K562 (cell line): ENCODE data around the gene MAP3K19. TPM values are rescaled to one million over a fixed set of nuclear protein-coding genes. Genes with fewer than 3 reads are reported as not detected.

Source experiments
- ATAC-seq: fragments of 200-7000 bp; cut with Tn5 transposase; 3 replicates; pipeline ENCODE4 v1.9.1; 2020; ENCODE audit warnings: moderate library complexity
- BruUV-seq: library from RNA; stranded (reverse); fragments of 400-500 nt; replicated peaks from 2 replicates; lab custom pipeline; 2021; lab: Mats Ljungman, UMichigan
- CTCF ChIA-PET: fragments of 300-600 bp; formaldehyde crosslinking; extraction: SDS; loops from one replicate; lab custom pipeline; 2021; ENCODE audit warnings: low intra/inter-chr PET ratio; lab: Yijun Ruan, JAX
- POLR2A ChIA-PET: fragments of 300-600, 350-650 bp; sonication (Branson Sonifier 250); formaldehyde crosslinking; extraction: SDS; loops from one replicate; lab custom pipeline; 2021; ENCODE audit warnings: antibody characterized with exemption, inconsistent platforms; lab: Yijun Ruan, JAX
- DNase-seq, 4 experiments: peaks; one replicate each; pipeline versions ENCODE4 v3.0.0 to v3.0.0-alpha.2; 2011 to 2018; ENCODE audit warnings: low spot score in 3 of 4, mixed read lengths in 3 of 4; ENCODE audit errors: extremely low read depth in 1 of 4
- FAIRE-seq: peaks from 2 replicates; lab custom pipeline; 2011; peaks lifted over from hg19 to GRCh38; lab: Jason Lieb, UNC
- H2AFZ ChIP-seq: 2 replicates; pipeline ENCODE4 v1.6.0; 2011; ENCODE audit warnings: low read depth, low read length, control low read depth, inconsistent platforms
- H3K27ac ChIP-seq: fragments of 200-600 bp; 3 replicates; pipeline ENCODE4 v1.8.0; 2011; ENCODE audit warnings: low read depth, mild to moderate bottlenecking, control low read depth, inconsistent platforms, low read length, moderate library complexity, mixed read lengths; ENCODE audit errors: extremely low read depth
- H3K27me3 ChIP-seq, 2 experiments: fragments of 300-600 bp in 1 of 2; 2 replicates in 1 of 2; 3 replicates in 1 of 2; pipeline versions ENCODE4 v1.6.0 to v1.8.0; 2011; ENCODE audit warnings: inconsistent platforms in 2 of 2, low read length in 2 of 2, mild to moderate bottlenecking in 1 of 2, mixed read lengths in 1 of 2, moderate library complexity in 1 of 2; ENCODE audit not compliant: control insufficient read depth in 2 of 2, insufficient read depth in 2 of 2
- H3K36me3 ChIP-seq: fragments of 300-600 bp; 3 replicates; pipeline ENCODE4 v1.8.0; 2011; ENCODE audit warnings: mild to moderate bottlenecking, low read length, inconsistent platforms; ENCODE audit not compliant: control insufficient read depth, insufficient read depth
- H3K4me1 ChIP-seq, 2 experiments: fragments of 200-600 bp in 1 of 2; replicated peaks in 1 of 2; 2 replicates in 1 of 2; 3 replicates in 1 of 2; pipeline versions ENCODE4 v1.5.1 to v1.8.0; 2011; ENCODE audit warnings: inconsistent platforms in 2 of 2, low read length in 2 of 2, mild to moderate bottlenecking in 1 of 2, mixed read lengths in 1 of 2, moderate library complexity in 1 of 2; ENCODE audit not compliant: control insufficient read depth in 2 of 2, insufficient read depth in 2 of 2
- H3K4me2 ChIP-seq: 2 replicates; pipeline ENCODE4 v1.6.1; 2011; ENCODE audit warnings: low read length, control low read depth, inconsistent platforms, mixed read lengths; ENCODE audit not compliant: insufficient read depth
- H3K4me3 ChIP-seq: fragments of 200-600 bp; sonication (generic), shearing (Covaris generic); 2 replicates; pipeline ENCODE4 v1.5.1; 2016; ENCODE audit warnings: control low read depth, inconsistent platforms
- H3K79me2 ChIP-seq: fragments of 200-600 bp; 3 replicates; pipeline ENCODE4 v1.8.0; 2011; ENCODE audit warnings: low read length, inconsistent platforms; ENCODE audit not compliant: control insufficient read depth, insufficient read depth
- H3K9ac ChIP-seq, 2 experiments: 2 replicates each; pipeline versions ENCODE4 v1.6.0 to v1.6.1; 2011; ENCODE audit warnings: low read depth in 2 of 2, low read length in 2 of 2, control low read depth in 1 of 2, inconsistent platforms in 1 of 2, mild to moderate bottlenecking in 1 of 2, mixed read lengths in 1 of 2; ENCODE audit not compliant: insufficient read depth in 1 of 2
- H3K9me1 ChIP-seq: one replicate; pipeline ENCODE4 v1.6.0; 2011; ENCODE audit warnings: inconsistent platforms, mild to moderate bottlenecking, low read length, moderate library complexity; ENCODE audit not compliant: control insufficient read depth, insufficient read depth
- H3K9me3 ChIP-seq: replicated peaks from 2 replicates; pipeline ENCODE4 v1.5.1; 2011; ENCODE audit warnings: low read depth, low read length, inconsistent platforms; ENCODE audit not compliant: control insufficient read depth, insufficient read depth
- H4K20me1 ChIP-seq: replicated peaks from 2 replicates; pipeline ENCODE4 v1.6.1; 2011; ENCODE audit warnings: low read length, inconsistent platforms, mixed read lengths; ENCODE audit not compliant: control insufficient read depth, insufficient read depth
- BCOR ChIP-seq: fragments of 450-650 bp; IDR thresholded peaks from 2 replicates; pipeline ENCODE4 v1.6.1; 2016
- ELF1 ChIP-seq: fragments of 200-800 bp; sonication (Bioruptor generic); IDR thresholded peaks from 2 replicates; pipeline ENCODE4 v1.6.1; 2016; ENCODE audit warnings: missing genetic modification characterization, missing compliant biosample characterization
- ETV5 ChIP-seq: sonication (generic); formaldehyde crosslinking; IDR thresholded peaks from 2 replicates; pipeline ENCODE4 v1.4.0; 2020; ENCODE audit warnings: low read depth, mild to moderate bottlenecking, missing genetic modification reagents
- HIVEP1 ChIP-seq: fragments of 250-450 bp; sonication (Bioruptor Pico); IDR thresholded peaks from 2 replicates; pipeline ENCODE4 v1.4.0; 2020; ENCODE audit warnings: mild to moderate bottlenecking
- NR1H2 ChIP-seq: sonication (generic); formaldehyde crosslinking; IDR thresholded peaks from 2 replicates; pipeline ENCODE4 v1.4.0; 2020; ENCODE audit warnings: mild to moderate bottlenecking, missing genetic modification reagents
- NR2C1 ChIP-seq, 2 experiments: fragments of 450-650 bp; IDR thresholded peaks; 2 replicates each; pipeline ENCODE4 v1.6.1; 2017; ENCODE audit warnings: mild to moderate bottlenecking in 2 of 2, antibody characterized with exemption in 1 of 2, inconsistent platforms in 1 of 2, missing compliant biosample characterization in 1 of 2, missing genetic modification characterization in 1 of 2
- NUFIP1 ChIP-seq: fragments of 450-650 bp; IDR thresholded peaks from 2 replicates; pipeline ENCODE4 v1.6.1; 2018; ENCODE audit not compliant: partially characterized antibody
- SNIP1 ChIP-seq: fragments of 450-650 bp; IDR thresholded peaks from 2 replicates; pipeline ENCODE4 v1.7.1; 2017; ENCODE audit warnings: low read depth, mild to moderate bottlenecking
- XRCC5 ChIP-seq: fragments of 200-400 bp; formaldehyde crosslinking; IDR thresholded peaks from 2 replicates; pipeline ENCODE4 v1.6.1; 2017; ENCODE audit warnings: low read depth, mild to moderate bottlenecking, low read length
- ZBTB34 ChIP-seq: fragments of 250-450 bp; sonication (Bioruptor Pico); IDR thresholded peaks from 2 replicates; pipeline ENCODE4 v1.8.0; 2021; ENCODE audit warnings: mild to moderate bottlenecking, moderate library complexity
- ZBTB5 ChIP-seq: fragments of 450-650 bp; IDR thresholded peaks from 2 replicates; pipeline ENCODE4 v1.6.1; 2017; ENCODE audit warnings: antibody characterized with exemption
- ZNF23 ChIP-seq: fragments of 250-450 bp; sonication (Bioruptor Pico); IDR thresholded peaks from 2 replicates; pipeline ENCODE4 v1.4.0; 2020; ENCODE audit warnings: mild to moderate bottlenecking
- ZNF274 ChIP-seq: IDR thresholded peaks from 2 replicates; pipeline ENCODE4 v1.6.1; 2011; ENCODE audit warnings: low read depth, mild to moderate bottlenecking, low read length, moderate library complexity, borderline replicate concordance
- ZNF444 ChIP-seq: fragments of 250-450 bp; sonication (Bioruptor Pico); IDR thresholded peaks from 2 replicates; pipeline ENCODE4 v1.4.0; 2020; ENCODE audit warnings: mild to moderate bottlenecking, moderate library complexity
- ZNF561 ChIP-seq: fragments of 450-650 bp; formaldehyde crosslinking; conservative IDR thresholded peaks from 2 replicates; pipeline ENCODE4 v1.4.0; 2020; ENCODE audit warnings: mild to moderate bottlenecking, moderate library complexity
- ZNF644 ChIP-seq: fragments of 200-800 bp; sonication (Bioruptor generic); IDR thresholded peaks from 2 replicates; pipeline ENCODE4 v1.6.1; 2016; ENCODE audit warnings: low read depth, missing genetic modification characterization, missing compliant biosample characterization
- WGBS: fragments of 100-300 bp; shearing (Covaris generic); methylation state at CpG from one replicate; pipeline ENCODE4 v1.1.6; 2016; ENCODE audit warnings: low coverage, mixed read lengths; ENCODE audit not compliant: insufficient coverage; ENCODE audit errors: missing lambda C conversion rate; 5-methylcytosine and 5-hydroxymethylcytosine counted together
- in situ Hi-C: fragments of 300-500 bp; cut with MboI; formaldehyde crosslinking; loops from 4 replicates; pipeline ENCODE4 v1.15.0; 2018; ENCODE audit warnings: inconsistent platforms, mixed read lengths
- intact Hi-C: fragments of 100-400 bp; cut with micrococcal nuclease; formaldehyde crosslinking; loops from 2 replicates; pipeline ENCODE4 v1.14.2; 2022
- polyA plus RNA-seq, 8 experiments: library from polyadenylated mRNA; depleted of rRNA in 4 of 8; stranded (reverse) in 5 of 8; unstranded in 3 of 8; fragments of >200 nt; fragmentation: Nextera tagmentation in 2 of 8; fragmentation: Illumina TruSeq in 1 of 8; extraction: Ambion mirVana in 2 of 8; extraction: Trizol in 1 of 8; gene quantifications; 2 replicates each; pipeline versions ENCODE4 v1.2.1 to v1.2.3, GENCODE V29; 2011 to 2014; ENCODE audit warnings: inconsistent platforms in 1 of 8, missing spikeins in 1 of 8
- total RNA-seq, 7 experiments: library from RNA; depleted of rRNA in 6 of 7; stranded (reverse); fragments of >200 nt in 6 of 7; fragmentation: Illumina TruSeq in 2 of 7; extraction: Trizol in 2 of 7; gene quantifications; 2 replicates each; pipeline versions ENCODE4 v1.2.1 to v1.2.3, GENCODE V29; 2011 to 2021; ENCODE audit warnings: low replicate concordance in 1 of 7
- TF ChIP-seq, protein P1 (sequence below), 2 experiments: fragments of 450-650 bp in 1 of 2; sonication (generic) in 1 of 2; formaldehyde crosslinking in 1 of 2; IDR thresholded peaks in 1 of 2; conservative IDR thresholded peaks in 1 of 2; 2 replicates each; pipeline versions ENCODE4 v1.6.1 to v1.8.1; 2016 to 2023; ENCODE audit warnings: mild to moderate bottlenecking in 2 of 2, moderate library complexity in 2 of 2, inconsistent platforms in 1 of 2, missing genetic modification reagents in 1 of 2
- TF ChIP-seq, protein P2 (sequence below): sonication (generic); formaldehyde crosslinking; IDR thresholded peaks from 2 replicates; pipeline ENCODE4 v1.8.0; 2022; ENCODE audit warnings: mild to moderate bottlenecking, low read depth, missing genetic modification reagents

Gene MAP3K19
- total and polyA plus RNA-seq, 9 of the 15 experiments (the other 6 are each of a cell fraction or from before 2014, with no cell fraction given): 0.29 TPM; not detected in 8

DNA sequence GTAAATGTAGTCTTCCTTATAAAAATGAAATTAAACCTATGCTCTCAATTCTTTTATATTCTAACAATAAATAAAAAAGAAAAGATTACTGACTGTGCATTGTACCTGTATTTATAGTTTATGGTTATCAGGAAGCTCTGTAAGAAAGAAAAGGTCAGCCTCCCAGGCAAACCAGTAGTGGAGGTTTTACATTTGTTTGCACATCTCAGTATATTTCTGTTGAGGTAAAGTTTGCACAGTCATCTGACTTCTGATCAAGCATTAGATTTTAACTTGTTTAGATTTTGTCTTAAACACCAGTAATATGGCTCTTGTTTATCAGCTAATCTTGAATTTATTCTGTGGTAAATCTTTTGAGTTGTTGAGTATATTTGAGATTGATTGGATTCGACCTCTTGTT lies 91.5 kb downstream of the MAP3K19 start:
- WGBS: 81% methylated on average over 1 of the region's 1 CpG
- in situ Hi-C loops: no loop called here
- no peak overlapping the region for H3K4me2 ChIP-seq
- TF ChIP-seq HIVEP1 (CRISPR knock-in tag): no peak
- TF ChIP-seq BCOR: no peak
- TF ChIP-seq NUFIP1: no peak
- TF ChIP-seq, protein P1, sequence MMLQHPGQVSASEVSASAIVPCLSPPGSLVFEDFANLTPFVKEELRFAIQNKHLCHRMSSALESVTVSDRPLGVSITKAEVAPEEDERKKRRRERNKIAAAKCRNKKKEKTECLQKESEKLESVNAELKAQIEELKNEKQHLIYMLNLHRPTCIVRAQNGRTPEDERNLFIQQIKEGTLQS (IDR thresholded peaks at IDR 0.05): no peak
- TF ChIP-seq, protein P1 (CRISPR knock-in tag; conservative IDR thresholded peaks at IDR 0.05): no peak
- TF ChIP-seq ZBTB5: no peak
- no peak for TF ChIP-seq ELF1 (tag)
- no peak for TF ChIP-seq ZNF274
- no peak for TF ChIP-seq ZNF644 (tag)
- TF ChIP-seq ZBTB34 (CRISPR knock-in tag): no peak
- no peak for TF ChIP-seq NR2C1 (IDR thresholded peaks at IDR 0.05)
- TF ChIP-seq NR2C1 (tag; IDR thresholded peaks at IDR 0.05): no peak
- no peak for TF ChIP-seq ZNF444 (CRISPR knock-in tag)
- TF ChIP-seq ZNF23 (CRISPR knock-in tag): no peak
- TF ChIP-seq XRCC5: no peak
- no peak for TF ChIP-seq NR1H2 (CRISPR knock-in tag)
- TF ChIP-seq, protein P2, sequence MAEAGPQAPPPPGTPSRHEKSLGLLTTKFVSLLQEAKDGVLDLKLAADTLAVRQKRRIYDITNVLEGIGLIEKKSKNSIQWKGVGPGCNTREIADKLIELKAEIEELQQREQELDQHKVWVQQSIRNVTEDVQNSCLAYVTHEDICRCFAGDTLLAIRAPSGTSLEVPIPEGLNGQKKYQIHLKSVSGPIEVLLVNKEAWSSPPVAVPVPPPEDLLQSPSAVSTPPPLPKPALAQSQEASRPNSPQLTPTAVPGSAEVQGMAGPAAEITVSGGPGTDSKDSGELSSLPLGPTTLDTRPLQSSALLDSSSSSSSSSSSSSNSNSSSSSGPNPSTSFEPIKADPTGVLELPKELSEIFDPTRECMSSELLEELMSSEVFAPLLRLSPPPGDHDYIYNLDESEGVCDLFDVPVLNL (CRISPR knock-in tag): no peak
- TF ChIP-seq SNIP1: no peak
- TF ChIP-seq ETV5: no peak
- no peak for TF ChIP-seq ZNF561 (CRISPR knock-in tag)
- TF ChIP-seq, all 486 proteins: peak for 0
- Histone ChIP-seq H3K9ac (no peak overlapping the region), H4K20me1 (0 out of 2 replicates have a peak, but pooled peaks cover 2% of the 10 kb centered on the region), H3K4me1 (no peaks in the 10 kb centered on the region), H2AFZ (no peak overlapping the region), H3K27ac (no peak overlapping the region), H3K9me3 (no peaks in the 10 kb centered on the region), H3K79me2 (no peaks in the 10 kb centered on the region), H3K9me1 (no peaks in the 10 kb centered on the region), H3K27me3 (no peaks in the 10 kb centered on the region), H3K4me3 (no peak overlapping the region), H3K36me3 (peaks cover 66% of the 10 kb centered on the region)
- ChIA-PET CTCF (no interaction called here), POLR2A (no interaction called here)
- BruUV-seq: no TSS peak
- ATAC-seq (no peak), FAIRE-seq (no peak), DNase-seq (no peak)
- intact Hi-C loops: no loop called here
